ENCODE results near the gene IGSF9B. TPM values are rescaled to one million over a fixed set of nuclear protein-coding genes. Genes with fewer than 3 reads are reported as not detected.

IGSF9B gene
- total and polyA plus RNA-seq, 5 experiments from 2014 or later, result 0.35 to 16.1 (median 2.2) TPM

GRCh38 chr11:133964356-133964755 lies 7.6 kb upstream of the IGSF9B start:
- DNase-seq, result no peak
- peaks cover 0 to 10% (median 1%) of the 10 kb centered on the region in 5 donors for H3K27me3 Mint-ChIP-seq
- no peaks in the 10 kb centered on the region for H3K36me3 Mint-ChIP-seq
- POLR2A ChIA-PET, result interaction anchor here (0.7 kb wide), 1 partner anchor 13 kb away, joined by 4 read pairs; no protein-coding TSS in a partner anchor
- H3K4me3 Mint-ChIP-seq, result no peak overlapping the region
- peak overlapping the region in 3 of 10 donors; percentile 5 to 80 (median 73) for H3K27ac Mint-ChIP-seq
- H3K4me1 Mint-ChIP-seq, result peaks cover 11 to 20% (median 16%) of the 10 kb centered on the region in 4 donors
- H3K9me3 Mint-ChIP-seq, result no peaks in the 10 kb centered on the region
- ATAC-seq, result no peak

GRCh38 chr11:133961890-133962289 lies 5.1 kb upstream of the IGSF9B start:
- peaks cover 0 to 15% (median 3%) of the 10 kb centered on the region in 5 donors for H3K27me3 Mint-ChIP-seq
- POLR2A ChIA-PET, result no interaction called here
- no peaks in the 10 kb centered on the region for H3K36me3 Mint-ChIP-seq
- H3K4me1 Mint-ChIP-seq, result peaks cover 8 to 14% (median 10%) of the 10 kb centered on the region in 4 donors
- no peaks in the 10 kb centered on the region for H3K9me3 Mint-ChIP-seq
- DNase-seq (no peak), ATAC-seq (no peak)
- H3K4me3 Mint-ChIP-seq, result no peak overlapping the region
- no peak overlapping the region for H3K27ac Mint-ChIP-seq

- H3K27ac Mint-ChIP-seq, result peak overlapping the region; percentile 58 to 95 (median 93)
- DNase-seq (peak in 3 of 10 donors; percentile 14 to 38 (median 27)), ATAC-seq (no peak)
- H3K9me3 Mint-ChIP-seq, result no peaks in the 10 kb centered on the region
- peak overlapping the region; percentile 87 to 95 (median 92) for H3K4me3 Mint-ChIP-seq
- POLR2A ChIA-PET, result interaction anchor here (0.8 to 2.8 kb wide), 6 partner anchors 14 to 111 kb away, joined by 3 to 11 read pairs (median 3); partner anchors contain the start of gene JAM3
- H3K36me3 Mint-ChIP-seq, result no peaks in the 10 kb centered on the region
- H3K4me1 Mint-ChIP-seq, result peaks cover 19 to 35% (median 32%) of the 10 kb centered on the region in 4 donors
- peaks cover 0 to 29% (median 6%) of the 10 kb centered on the region in 5 donors for H3K27me3 Mint-ChIP-seq
These were observed 1.1 kb upstream of the IGSF9B start for GRCh38 chr11:133957900-133958299.

- no peak overlapping the region for H3K27ac Mint-ChIP-seq
- peaks cover 0 to 29% (median 6%) of the 10 kb centered on the region in 5 donors for H3K27me3 Mint-ChIP-seq
- H3K9me3 Mint-ChIP-seq, result no peaks in the 10 kb centered on the region
- no peaks in the 10 kb centered on the region for H3K36me3 Mint-ChIP-seq
- peaks cover 22 to 48% (median 40%) of the 10 kb centered on the region in 4 donors for H3K4me1 Mint-ChIP-seq
- DNase-seq (peak in 1 of 10 donors; percentile 14), ATAC-seq (no peak)
- POLR2A ChIA-PET, result interaction anchor here (0.6 to 2.8 kb wide), 6 partner anchors 9 to 313 kb away, joined by 3 to 14 read pairs (median 4); partner anchors contain the start of genes NCAPD3 and VPS26B
- peak overlapping the region in 7 of 10 donors; percentile 26 to 92 (median 43) for H3K4me3 Mint-ChIP-seq
These were observed 785 bp downstream of the IGSF9B start for GRCh38 chr11:133955945-133956421.

- H3K27me3 Mint-ChIP-seq, result peaks cover 0 to 29% (median 6%) of the 10 kb centered on the region in 5 donors
- H3K27ac Mint-ChIP-seq, result peak overlapping the region in 9 of 10 donors; percentile 19 to 87 (median 60)
- no peaks in the 10 kb centered on the region for H3K9me3 Mint-ChIP-seq
- POLR2A ChIA-PET, result interaction anchor here (1.1 to 2.8 kb wide), 4 partner anchors 8 to 82 kb away, joined by 3 to 14 read pairs (median 7); no protein-coding TSS in a partner anchor
- peak overlapping the region; percentile 82 to 94 (median 89) for H3K4me3 Mint-ChIP-seq
- no peaks in the 10 kb centered on the region for H3K36me3 Mint-ChIP-seq
- H3K4me1 Mint-ChIP-seq, result peaks cover 22 to 48% (median 40%) of the 10 kb centered on the region in 4 donors
- peak; percentile 8 to 25 for ATAC-seq
- peak in 9 of 10 donors; percentile 21 to 72 (median 31) for DNase-seq
These were observed 1.5 kb downstream of the IGSF9B start for GRCh38 chr11:133955081-133955891.

- ATAC-seq, result no peak
- Mint-ChIP-seq H3K27me3 (peaks cover 0 to 26% (median 6%) of the 10 kb centered on the region in 5 donors), H3K4me3 (peak overlapping the region in 9 of 10 donors; percentile 23 to 94 (median 89)), H3K36me3 (no peaks in the 10 kb centered on the region), H3K4me1 (peaks cover 29 to 57% (median 47%) of the 10 kb centered on the region in 4 donors), H3K9me3 (no peaks in the 10 kb centered on the region), H3K27ac (peak overlapping the region in 2 of 10 donors; percentile 42 to 43)
- no peak for DNase-seq
- POLR2A ChIA-PET, result interaction anchor here (0.7 kb wide), 1 partner anchor 84 kb away, joined by 3 read pairs; no protein-coding TSS in a partner anchor
These were observed 2.8 kb downstream of the IGSF9B start for GRCh38 chr11:133953999-133954398.

GRCh38 chr11:133953547-133953946 lies 3.2 kb downstream of the IGSF9B start:
- Mint-ChIP-seq H3K27me3 (peaks cover 0 to 25% (median 6%) of the 10 kb centered on the region in 5 donors), H3K27ac (peak overlapping the region in 4 of 10 donors; percentile 10 to 70 (median 34)), H3K4me3 (peak overlapping the region in 8 of 10 donors; percentile 5 to 72 (median 48)), H3K4me1 (peaks cover 29 to 61% (median 50%) of the 10 kb centered on the region in 4 donors), H3K36me3 (no peaks in the 10 kb centered on the region), H3K9me3 (no peaks in the 10 kb centered on the region)
- no peak for DNase-seq
- POLR2A ChIA-PET, result no interaction called here
- ATAC-seq, result no peak

- Mint-ChIP-seq H3K9me3 (no peaks in the 10 kb centered on the region), H3K36me3 (no peaks in the 10 kb centered on the region), H3K4me3 (peak overlapping the region in 6 of 10 donors; percentile 10 to 68 (median 48)), H3K27ac (peak overlapping the region in 2 of 10 donors; percentile 25 to 70), H3K4me1 (peaks cover 36 to 66% (median 56%) of the 10 kb centered on the region in 4 donors), H3K27me3 (peaks cover 0 to 21% (median 6%) of the 10 kb centered on the region in 5 donors)
- ATAC-seq, result no peak
- no peak for DNase-seq
- POLR2A ChIA-PET, result no interaction called here
These were observed 4.3 kb downstream of the IGSF9B start for GRCh38 chr11:133952199-133953190.

- no peak for ATAC-seq
- Mint-ChIP-seq H3K4me3 (no peak overlapping the region), H3K27ac (no peak overlapping the region)
These were observed 5.2 kb downstream of the IGSF9B start for GRCh38 chr11:133951327-133952198.

GRCh38 chr11:133950874-133951326 lies 5.9 kb downstream of the IGSF9B start:
- Mint-ChIP-seq H3K27me3 (peaks cover 0 to 22% (median 6%) of the 10 kb centered on the region in 5 donors), H3K36me3 (no peaks in the 10 kb centered on the region), H3K9me3 (no peaks in the 10 kb centered on the region), H3K27ac (no peak overlapping the region), H3K4me3 (no peak overlapping the region), H3K4me1 (peaks cover 44 to 79% (median 66%) of the 10 kb centered on the region in 4 donors)
- DNase-seq, result no peak
- ATAC-seq, result no peak
- POLR2A ChIA-PET, result no interaction called here

More at GRCh38 chr11:133951327-133952198, 5.2 kb downstream of the IGSF9B start:
- H3K4me1 Mint-ChIP-seq, result peaks cover 42 to 72% (median 61%) of the 10 kb centered on the region in 4 donors
- H3K36me3 Mint-ChIP-seq, result no peaks in the 10 kb centered on the region
- H3K9me3 Mint-ChIP-seq, result no peaks in the 10 kb centered on the region
- H3K27me3 Mint-ChIP-seq, result peaks cover 0 to 22% (median 6%) of the 10 kb centered on the region in 5 donors
- no peak for DNase-seq
- POLR2A ChIA-PET, result no interaction called here

GRCh38 chr11:133950421-133950820 lies 6.3 kb downstream of the IGSF9B start:
- Mint-ChIP-seq H3K27ac (no peak overlapping the region), H3K4me3 (no peak overlapping the region), H3K27me3 (peaks cover 0 to 21% (median 5%) of the 10 kb centered on the region in 5 donors), H3K4me1 (peaks cover 47 to 82% (median 69%) of the 10 kb centered on the region in 4 donors), H3K36me3 (no peaks in the 10 kb centered on the region), H3K9me3 (no peaks in the 10 kb centered on the region)
- no peak for DNase-seq
- no peak for ATAC-seq
- POLR2A ChIA-PET, result no interaction called here

All from naive thymus-derived CD8-positive, alpha-beta T cell (primary cell).